ENCODE results near the gene SEPSECS. TPM values are rescaled to one million over a fixed set of nuclear protein-coding genes. Genes with fewer than 3 reads are reported as not detected.

Gene SEPSECS
- total RNA-seq, 1 experiment from 2014 or later, result 4.2 TPM

- no peak overlapping the region for H3K4me2 ChIP-seq (ENCODE audit: insufficient read depth, insufficient read length, low read length)
- H3K27ac Mint-ChIP-seq, result no peak overlapping the region; a peak in 1 of 7 replicates
- H4K5ac ChIP-seq (ENCODE audit: insufficient read length, low read depth, low read length), result no peak overlapping the region
- no peak overlapping the region for H3K23ac ChIP-seq (ENCODE audit: insufficient read length, low read depth, low read length)
- peaks cover 0 to 3% (median 0%) of the 10 kb centered on the region in 3 experiments; a peak in 2 of 7 replicates for H3K36me3 Mint-ChIP-seq (ENCODE audit: insufficient read depth in 1 of 3, low read depth in 3 of 3)
- no peak overlapping the region for H3K9ac ChIP-seq (ENCODE audit: extremely low read depth, insufficient read length, low read length)
- no peaks in the 10 kb centered on the region for H3K23me2 ChIP-seq (ENCODE audit: insufficient read length, low read depth, low read length, poor library complexity, severe bottlenecking)
- no peak overlapping the region for H3K14ac ChIP-seq (ENCODE audit: insufficient read depth, low read length)
- no peak overlapping the region for H2AFZ ChIP-seq (ENCODE audit: low read length)
- H3T11ph ChIP-seq (ENCODE audit: low read length), result no peak overlapping the region
- H2BK120ac ChIP-seq (ENCODE audit: low read depth, low read length, poor library complexity, severe bottlenecking), result no peak overlapping the region
- H3K79me1 ChIP-seq (ENCODE audit: insufficient read depth, low read depth, low read length, poor library complexity, severe bottlenecking), result no peaks in the 10 kb centered on the region
- no peaks in the 10 kb centered on the region for H3K4me1 ChIP-seq (ENCODE audit: insufficient read depth, low read length)
- H2BK12ac ChIP-seq (ENCODE audit: insufficient read length, low read depth, low read length), result no peak overlapping the region
- no peaks in the 10 kb centered on the region for H3K4me1 Mint-ChIP-seq
- no peak overlapping the region for H3K18ac ChIP-seq (ENCODE audit: insufficient read length, low read depth, low read length)
- H4K20me1 ChIP-seq (ENCODE audit: control insufficient read depth, insufficient read depth, insufficient read length), result no peaks in the 10 kb centered on the region
- DNase-seq, result peak; percentile 4
- TF ChIP-seq CTCF (conservative IDR thresholded peaks at IDR 0.05), result no peak
- no peak overlapping the region for H3K27ac ChIP-seq (ENCODE audit: insufficient read length, low read depth, low read length)
- H3K27me3 ChIP-seq (ENCODE audit: insufficient read depth, low read length), result no peaks in the 10 kb centered on the region
- peaks cover 3 to 5% of the 10 kb centered on the region in 2 experiments; a peak in 4 of 5 replicates for H3K9me3 Mint-ChIP-seq
- no peak overlapping the region for H2BK5ac ChIP-seq (ENCODE audit: insufficient read length, low read length)
- no peak overlapping the region for H2AK5ac ChIP-seq (ENCODE audit: insufficient read length, low read length)
- H2BK15ac ChIP-seq (ENCODE audit: low read depth, low read length), result no peak overlapping the region
- H4K8ac ChIP-seq (replicated peaks; ENCODE audit: insufficient read length, low read depth, low read length), result no peak overlapping the region
- no peaks in the 10 kb centered on the region; the same call in 1 of the 2 replicates for H3K27me3 Mint-ChIP-seq (ENCODE audit: low read depth)
- peaks cover 8% of the 10 kb centered on the region for H3K9me3 ChIP-seq (ENCODE audit: control insufficient read depth, low read depth, low read length)
- no peak overlapping the region for H2BK20ac ChIP-seq (ENCODE audit: low read depth, low read length, poor library complexity, severe bottlenecking)
- no peak overlapping the region for H3K4ac ChIP-seq (ENCODE audit: low read depth, low read length)
- no peaks in the 10 kb centered on the region for H3K79me2 ChIP-seq (ENCODE audit: insufficient read depth, low read length)
- no CpG with 5 or more reads among the region's 3 CpGs for WGBS (ENCODE audit: extremely low coverage, insufficient read length, low lambda C conversion rate)
- H3K56ac ChIP-seq (ENCODE audit: insufficient read length, low read depth, low read length), result no peak overlapping the region
- H4K91ac ChIP-seq (ENCODE audit: insufficient read length, low read depth, low read length), result no peak overlapping the region
- H3K4me3 Mint-ChIP-seq, result no peak overlapping the region
Measured at GRCh38 chr4:25104591-25104990, 55.7 kb downstream of the SEPSECS start.
